KMS-11 (cell line): Measurements from ENCODE around the gene SSTR5.
"Not testable (repeated sequence)": the region's sequence is repeated elsewhere in the genome, so short reads cannot be mapped to it uniquely, and the experiment has no call there.

Experiments used
- H2AFZ ChIP-seq: fragments of 200-600 bp; sonication (generic); 2 replicates; pipeline ENCODE4 v1.6.1; 2016; ENCODE audit warnings: antibody characterized with exemption, mixed run types, low read depth
- H3K27ac ChIP-seq: fragments of 200-600 bp; sonication (generic); 2 replicates; pipeline ENCODE4 v1.6.1; 2016; ENCODE audit warnings: mild to moderate bottlenecking, mixed run types
- H3K27me3 ChIP-seq: fragments of 200-600 bp; sonication (generic); 2 replicates; pipeline ENCODE4 v1.6.1; 2017; ENCODE audit warnings: mild to moderate bottlenecking, low read depth, mixed run types, moderate library complexity; ENCODE audit not compliant: insufficient read depth
- H3K36me3 ChIP-seq: fragments of 200-600 bp; sonication (generic); 2 replicates; pipeline ENCODE4 v1.6.1; 2017; ENCODE audit warnings: mild to moderate bottlenecking, mixed run types; ENCODE audit not compliant: insufficient read depth
- H3K4me1 ChIP-seq: fragments of 200-600 bp; sonication (generic); 2 replicates; pipeline ENCODE4 v1.6.1; 2016; ENCODE audit warnings: mild to moderate bottlenecking, low read depth, mixed run types; ENCODE audit not compliant: poor library complexity, severe bottlenecking
- H3K4me2 ChIP-seq: fragments of 200-600 bp; sonication (generic); 2 replicates; pipeline ENCODE4 v1.7.0; 2016; ENCODE audit warnings: mild to moderate bottlenecking, mixed run types
- H3K4me3 ChIP-seq: fragments of 200-600 bp; sonication (generic); IDR thresholded peaks from 2 replicates; pipeline ENCODE4 v1.6.1; 2017; ENCODE audit warnings: low read depth, low read length, mixed read lengths; ENCODE audit not compliant: insufficient read depth
- H3K79me2 ChIP-seq: fragments of 200-600 bp; sonication (generic); 2 replicates; pipeline ENCODE4 v1.6.1; 2016; ENCODE audit warnings: low read depth, mixed run types; ENCODE audit not compliant: insufficient read depth
- H3K9ac ChIP-seq: fragments of 200-600 bp; sonication (generic); 2 replicates; pipeline ENCODE4 v1.6.1; 2016; ENCODE audit warnings: mild to moderate bottlenecking, mixed run types
- H4K20me1 ChIP-seq: fragments of 200-600 bp; sonication (generic); 2 replicates; pipeline ENCODE4 v1.6.1; 2016; ENCODE audit warnings: mild to moderate bottlenecking, mixed run types; ENCODE audit not compliant: insufficient read depth
- CTCF ChIP-seq: fragments of 200-600 bp; sonication (generic); conservative IDR thresholded peaks from 2 replicates; pipeline ENCODE4 v1.6.1; 2017; ENCODE audit warnings: low read depth, mild to moderate bottlenecking, antibody characterized with exemption, low read length, moderate library complexity, mixed read lengths

SSTR5 gene

DNA sequence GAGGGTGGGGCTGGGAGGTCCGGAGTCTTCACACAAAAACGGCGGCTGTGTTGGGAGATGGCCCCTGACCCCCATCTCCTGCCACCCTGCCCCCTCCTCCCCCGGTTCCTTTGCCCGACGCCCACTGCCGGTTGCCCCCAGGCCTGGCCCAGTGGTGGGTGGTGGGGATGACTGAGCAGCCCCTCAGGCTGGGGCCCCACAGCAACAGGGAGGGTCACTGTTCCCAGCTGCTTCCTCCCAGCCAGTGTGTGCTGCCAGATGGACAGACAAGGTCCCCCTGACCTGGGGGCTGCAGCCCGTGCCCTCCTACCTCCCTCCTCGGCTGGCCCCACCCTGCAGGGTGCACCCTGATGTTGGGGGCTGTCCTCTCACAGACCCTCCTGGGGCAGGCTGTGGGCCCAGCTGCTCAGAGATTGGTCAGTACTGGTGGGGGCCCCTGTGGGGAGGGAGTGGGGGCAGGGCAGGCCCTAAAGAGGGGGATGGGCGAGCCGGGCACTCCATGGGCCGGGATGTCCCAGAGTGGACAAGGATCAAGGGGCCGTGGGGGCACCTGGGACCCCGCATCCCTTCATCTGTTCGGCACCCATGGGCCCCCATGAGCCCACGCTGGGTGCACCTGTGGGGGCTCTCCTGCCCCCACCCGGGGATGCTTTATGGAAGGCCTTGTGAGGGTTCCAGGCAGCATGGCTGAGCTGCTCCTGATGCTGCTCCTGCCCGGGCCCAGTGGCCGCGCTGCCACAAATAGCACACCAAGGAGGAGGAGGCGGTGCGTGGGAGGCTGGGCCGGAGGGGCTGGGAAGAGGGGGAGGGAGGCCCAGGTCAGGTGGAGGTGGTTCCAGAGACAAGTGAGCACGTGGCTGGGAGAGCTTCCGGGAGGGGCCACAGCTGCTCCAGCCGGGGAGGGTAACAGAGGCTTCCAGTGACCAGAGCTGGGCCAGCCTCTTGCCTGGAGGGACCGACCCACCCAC is 18.4 kb downstream of the SSTR5 start:
- no peak overlapping the region for H3K27ac ChIP-seq
- H4K20me1 ChIP-seq, result no peaks in the 10 kb centered on the region
- peaks cover 64% of the 10 kb centered on the region for H3K27me3 ChIP-seq
- no peak for TF ChIP-seq CTCF
- no peaks in the 10 kb centered on the region for H3K79me2 ChIP-seq
- no peak overlapping the region for H3K4me3 ChIP-seq
- H2AFZ ChIP-seq, result no peak overlapping the region
- H3K4me2 ChIP-seq, result no peak overlapping the region
- H3K36me3 ChIP-seq, result no peaks in the 10 kb centered on the region
- no peaks in the 10 kb centered on the region for H3K4me1 ChIP-seq
- H3K9ac ChIP-seq, result no peak overlapping the region

GRCh38 chr16:1091992-1092552 is 19.5 kb downstream of the SSTR5 start:
- no peak overlapping the region for H2AFZ ChIP-seq
- TF ChIP-seq CTCF, result no peak
- no peak overlapping the region for H3K27ac ChIP-seq
- H3K79me2 ChIP-seq, result no peaks in the 10 kb centered on the region
- no peaks in the 10 kb centered on the region for H4K20me1 ChIP-seq
- no peak overlapping the region for H3K4me2 ChIP-seq
- peaks cover 64% of the 10 kb centered on the region for H3K27me3 ChIP-seq
- H3K4me3 ChIP-seq, result no peak overlapping the region
- no peaks in the 10 kb centered on the region for H3K36me3 ChIP-seq
- H3K9ac ChIP-seq, result no peak overlapping the region
- H3K4me1 ChIP-seq, result no peaks in the 10 kb centered on the region

- H3K36me3 ChIP-seq, H3K4me3 ChIP-seq, H3K4me2 ChIP-seq, H3K9ac ChIP-seq, H4K20me1 ChIP-seq, H2AFZ ChIP-seq, H3K27ac ChIP-seq, H3K4me1 ChIP-seq, H3K79me2 ChIP-seq: not testable (repeated sequence)
- H3K27me3 ChIP-seq, result peaks cover 64% of the 10 kb centered on the region
Measured at GRCh38 chr16:1092685-1093283, 20.2 kb downstream of the SSTR5 start.

GRCh38 chr16:1093284-1094123 is 21.0 kb downstream of the SSTR5 start:
- Histone ChIP-seq H3K36me3 (no peaks in the 10 kb centered on the region), H2AFZ (no peak overlapping the region), H3K9ac (no peak overlapping the region), H3K79me2 (no peaks in the 10 kb centered on the region), H3K27me3 (peaks cover 64% of the 10 kb centered on the region), H3K4me2 (no peak overlapping the region), H4K20me1 (no peaks in the 10 kb centered on the region), H3K4me1 (no peaks in the 10 kb centered on the region), H3K4me3 (no peak overlapping the region), H3K27ac (no peak overlapping the region)
- no peak for TF ChIP-seq CTCF
